HEK293 (cell line): Measurements from ENCODE around the gene SMR3B.

Experiments used
- CTCF ChIA-PET: fragments of 350-600 bp; formaldehyde crosslinking; extraction: SDS; loops from one replicate; lab custom pipeline; 2021; ENCODE audit warnings: antibody characterized with exemption; lab: Yijun Ruan, JAX
- POLR2A ChIA-PET: fragments of 300-600 bp; formaldehyde crosslinking; extraction: SDS; loops from one replicate; lab custom pipeline; 2020; ENCODE audit warnings: antibody characterized with exemption, inconsistent platforms; lab: Yijun Ruan, JAX
- H3K27ac ChIP-seq: fragments of 200-500 bp; sonication (Bioruptor generic); 2 replicates; pipeline ENCODE4 v1.5.1; 2014; ENCODE audit warnings: low read depth, low read length, control low read depth, inconsistent platforms; ENCODE audit errors: extremely low read depth
- H3K36me3 ChIP-seq, 2 experiments: fragments of 200-500 bp in 1 of 2; sonication (Bioruptor generic) in 1 of 2; 1 replicate in 1 of 2; 2 replicates in 1 of 2; pipeline ENCODE4 v1.5.1; 2014 to 2017; ENCODE audit warnings: inconsistent platforms in 2 of 2, low read length in 2 of 2; ENCODE audit not compliant: control insufficient read depth in 2 of 2, insufficient read depth in 1 of 2
- H3K4me1 ChIP-seq: fragments of 200-500 bp; sonication (Bioruptor generic); 2 replicates; pipeline ENCODE4 v1.5.1; 2014; ENCODE audit warnings: mild to moderate bottlenecking, low read length, inconsistent platforms; ENCODE audit not compliant: control insufficient read depth, insufficient read depth
- H3K4me3 ChIP-seq: 2 replicates; pipeline ENCODE4 v1.5.1; 2011; ENCODE audit warnings: low read depth, mild to moderate bottlenecking, control low read depth, low read length, moderate library complexity
- H3K9me3 ChIP-seq: fragments of 200-500 bp; sonication (Bioruptor generic); 2 replicates; pipeline ENCODE4 v1.5.1; 2014; ENCODE audit warnings: low read depth, low read length, inconsistent platforms; ENCODE audit not compliant: control insufficient read depth, insufficient read depth
- BCL11B ChIP-seq: fragments of 450-650 bp; formaldehyde crosslinking; IDR thresholded peaks from 2 replicates; pipeline ENCODE4 v1.5.1; 2016; ENCODE audit warnings: low read depth, missing biosample characterization, missing genetic modification characterization
- HOXD13 ChIP-seq: sonication (generic); formaldehyde crosslinking; IDR thresholded peaks from 2 replicates; pipeline ENCODE4 v1.8.0; 2022; ENCODE audit warnings: missing genetic modification reagents, borderline replicate concordance
- IKZF3 ChIP-seq: fragments of 450-650 bp; IDR thresholded peaks from 2 replicates; pipeline ENCODE4 v1.5.0; 2018; ENCODE audit warnings: missing biosample characterization, mild to moderate bottlenecking, missing genetic modification characterization, moderate library complexity
- KLF10 ChIP-seq: fragments of 450-650 bp; IDR thresholded peaks from 2 replicates; pipeline ENCODE4 v1.5.1; 2018; ENCODE audit warnings: missing biosample characterization, mild to moderate bottlenecking, missing genetic modification characterization
- KLF9 ChIP-seq: fragments of 450-650 bp; formaldehyde crosslinking; IDR thresholded peaks from 2 replicates; pipeline ENCODE4 v1.5.1; 2016; ENCODE audit warnings: missing biosample characterization, missing genetic modification characterization, low read depth
- MYNN ChIP-seq: fragments of 450-650 bp; formaldehyde crosslinking; IDR thresholded peaks from 2 replicates; pipeline ENCODE4 v1.5.1; 2016; ENCODE audit warnings: missing biosample characterization, missing genetic modification characterization, borderline replicate concordance
- MZF1 ChIP-seq: fragments of 450-650 bp; formaldehyde crosslinking; IDR thresholded peaks from 2 replicates; pipeline ENCODE4 v1.5.1; 2017; ENCODE audit warnings: missing biosample characterization, missing genetic modification characterization, borderline replicate concordance
- SCRT1 ChIP-seq: fragments of 450-650 bp; formaldehyde crosslinking; IDR thresholded peaks from 2 replicates; pipeline ENCODE4 v1.5.1; 2016; ENCODE audit warnings: missing biosample characterization, missing genetic modification characterization, borderline replicate concordance
- SCRT2 ChIP-seq: fragments of 450-650 bp; formaldehyde crosslinking; IDR thresholded peaks from 2 replicates; pipeline ENCODE4 v1.5.1; 2016; ENCODE audit warnings: missing biosample characterization, missing genetic modification characterization
- SETDB1 ChIP-seq: IDR thresholded peaks from one replicate; pipeline ENCODE4 v1.6.1; 2017; ENCODE audit warnings: mild to moderate bottlenecking, low read length, moderate library complexity, mixed read lengths; ENCODE audit not compliant: insufficient read length
- SP2 ChIP-seq: fragments of 450-650 bp; formaldehyde crosslinking; IDR thresholded peaks from 2 replicates; pipeline ENCODE4 v1.5.1; 2016; ENCODE audit warnings: missing biosample characterization, missing genetic modification characterization
- SP7 ChIP-seq: fragments of 450-650 bp; formaldehyde crosslinking; IDR thresholded peaks from 2 replicates; pipeline ENCODE4 v1.5.1; 2016; ENCODE audit warnings: missing biosample characterization, missing genetic modification characterization
- YY2 ChIP-seq: fragments of 450-650 bp; formaldehyde crosslinking; IDR thresholded peaks from 2 replicates; pipeline ENCODE4 v1.5.1; 2016; ENCODE audit warnings: missing biosample characterization, missing genetic modification characterization
- ZNF214 ChIP-seq: fragments of 450-650 bp; formaldehyde crosslinking; IDR thresholded peaks from 2 replicates; pipeline ENCODE4 v1.5.1; 2017; ENCODE audit warnings: missing biosample characterization, mild to moderate bottlenecking, missing genetic modification characterization, borderline replicate concordance
- ZNF274 ChIP-seq, 2 experiments: fragments of 200-500 bp in 1 of 2; fragments of 450-650 bp in 1 of 2; sonication (Bioruptor generic) in 1 of 2; formaldehyde crosslinking in 1 of 2; IDR thresholded peaks; 2 replicates each; pipeline versions ENCODE4 v1.5.1 to v1.6.1; 2014 to 2016; ENCODE audit warnings: borderline replicate concordance in 1 of 2, inconsistent platforms in 1 of 2, low read length in 1 of 2, missing biosample characterization in 1 of 2, missing genetic modification characterization in 1 of 2
- ZNF391 ChIP-seq: fragments of 450-650 bp; formaldehyde crosslinking; IDR thresholded peaks from 2 replicates; pipeline ENCODE4 v1.5.1; 2016; ENCODE audit warnings: low read depth, missing biosample characterization, missing genetic modification characterization, borderline replicate concordance
- ZNF404 ChIP-seq: fragments of 450-650 bp; formaldehyde crosslinking; IDR thresholded peaks from 2 replicates; pipeline ENCODE4 v1.5.1; 2017; ENCODE audit warnings: missing biosample characterization, missing genetic modification characterization
- ZNF416 ChIP-seq: fragments of 450-650 bp; formaldehyde crosslinking; IDR thresholded peaks from 2 replicates; pipeline ENCODE4 v1.5.1; 2016; ENCODE audit warnings: missing biosample characterization, missing genetic modification characterization
- ZNF521 ChIP-seq: fragments of 450-650 bp; formaldehyde crosslinking; IDR thresholded peaks from 2 replicates; pipeline ENCODE4 v1.5.1; 2017; ENCODE audit warnings: missing biosample characterization, mild to moderate bottlenecking, missing genetic modification characterization
- ZNF571 ChIP-seq: fragments of 450-650 bp; formaldehyde crosslinking; IDR thresholded peaks from 2 replicates; pipeline ENCODE4 v1.5.0; 2017; ENCODE audit warnings: missing biosample characterization, missing genetic modification characterization
- ZNF610 ChIP-seq: fragments of 450-650 bp; formaldehyde crosslinking; IDR thresholded peaks from 2 replicates; pipeline ENCODE4 v1.5.1; 2016; ENCODE audit warnings: missing biosample characterization, missing genetic modification characterization, borderline replicate concordance
- TF ChIP-seq, protein P1 (sequence below): fragments of 450-650 bp; formaldehyde crosslinking; conservative IDR thresholded peaks from 2 replicates; pipeline ENCODE4 v1.5.1; 2016; ENCODE audit warnings: low read depth, missing biosample characterization, missing genetic modification characterization
- TF ChIP-seq, protein P2 (sequence below): fragments of 450-650 bp; IDR thresholded peaks from 2 replicates; pipeline ENCODE4 v1.5.1; 2018; ENCODE audit warnings: missing biosample characterization, mild to moderate bottlenecking, missing genetic modification characterization
- TF ChIP-seq, protein P3 (sequence below): fragments of 450-650 bp; formaldehyde crosslinking; IDR thresholded peaks from 2 replicates; pipeline ENCODE4 v1.5.0; 2017; ENCODE audit warnings: missing biosample characterization, missing genetic modification characterization, borderline replicate concordance

SMR3B gene

DNA sequence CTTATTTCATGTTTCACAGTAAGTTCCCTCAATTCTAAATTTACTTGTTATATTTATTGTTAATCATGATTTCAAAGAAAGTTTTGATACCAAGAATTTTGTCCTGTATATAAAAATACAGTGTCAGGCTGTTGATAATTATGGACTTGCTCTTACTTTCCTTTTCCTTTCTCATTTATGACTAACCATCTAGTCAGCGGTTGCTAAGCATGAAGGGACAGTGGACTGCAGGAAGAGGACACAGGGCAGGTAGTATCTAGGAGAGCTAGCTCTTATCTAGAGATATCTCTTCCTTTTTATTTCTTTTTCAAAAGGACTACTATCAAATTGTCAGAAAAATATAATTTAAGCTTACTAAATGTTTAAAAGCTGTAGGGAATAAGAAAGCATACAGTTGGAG lies 16.4 kb downstream of the SMR3B start:
- H3K36me3 ChIP-seq = no peaks in the 10 kb centered on the region
- no peaks in the 10 kb centered on the region for H3K9me3 ChIP-seq
- H3K4me1 ChIP-seq = no peaks in the 10 kb centered on the region
- no peak overlapping the region for H3K4me3 ChIP-seq
- POLR2A ChIA-PET = no interaction called here
- TF ChIP-seq SCRT1 (no peak), ZNF416 (tag by site-specific recombination) (no peak), SCRT2 (no peak), KLF10 (tag by site-specific recombination) (no peak), YY2 (tag by site-specific recombination) (no peak), ZNF521 (tag by site-specific recombination) (no peak), ZNF610 (no peak), ZNF571 (tag by site-specific recombination) (no peak), SP7 (tag by site-specific recombination) (no peak), KLF9 (no peak), SETDB1 (no peak), ZNF274 (IDR thresholded peaks at IDR 0.05; ENCODE audit: low read length) (no peak), ZNF274 (tag by site-specific recombination; IDR thresholded peaks at IDR 0.05; ENCODE audit: borderline replicate concordance) (no peak), BCL11B (tag by site-specific recombination) (no peak), IKZF3 (tag by site-specific recombination) (no peak), ZNF214 (tag by site-specific recombination) (no peak)
- TF ChIP-seq, protein P1, sequence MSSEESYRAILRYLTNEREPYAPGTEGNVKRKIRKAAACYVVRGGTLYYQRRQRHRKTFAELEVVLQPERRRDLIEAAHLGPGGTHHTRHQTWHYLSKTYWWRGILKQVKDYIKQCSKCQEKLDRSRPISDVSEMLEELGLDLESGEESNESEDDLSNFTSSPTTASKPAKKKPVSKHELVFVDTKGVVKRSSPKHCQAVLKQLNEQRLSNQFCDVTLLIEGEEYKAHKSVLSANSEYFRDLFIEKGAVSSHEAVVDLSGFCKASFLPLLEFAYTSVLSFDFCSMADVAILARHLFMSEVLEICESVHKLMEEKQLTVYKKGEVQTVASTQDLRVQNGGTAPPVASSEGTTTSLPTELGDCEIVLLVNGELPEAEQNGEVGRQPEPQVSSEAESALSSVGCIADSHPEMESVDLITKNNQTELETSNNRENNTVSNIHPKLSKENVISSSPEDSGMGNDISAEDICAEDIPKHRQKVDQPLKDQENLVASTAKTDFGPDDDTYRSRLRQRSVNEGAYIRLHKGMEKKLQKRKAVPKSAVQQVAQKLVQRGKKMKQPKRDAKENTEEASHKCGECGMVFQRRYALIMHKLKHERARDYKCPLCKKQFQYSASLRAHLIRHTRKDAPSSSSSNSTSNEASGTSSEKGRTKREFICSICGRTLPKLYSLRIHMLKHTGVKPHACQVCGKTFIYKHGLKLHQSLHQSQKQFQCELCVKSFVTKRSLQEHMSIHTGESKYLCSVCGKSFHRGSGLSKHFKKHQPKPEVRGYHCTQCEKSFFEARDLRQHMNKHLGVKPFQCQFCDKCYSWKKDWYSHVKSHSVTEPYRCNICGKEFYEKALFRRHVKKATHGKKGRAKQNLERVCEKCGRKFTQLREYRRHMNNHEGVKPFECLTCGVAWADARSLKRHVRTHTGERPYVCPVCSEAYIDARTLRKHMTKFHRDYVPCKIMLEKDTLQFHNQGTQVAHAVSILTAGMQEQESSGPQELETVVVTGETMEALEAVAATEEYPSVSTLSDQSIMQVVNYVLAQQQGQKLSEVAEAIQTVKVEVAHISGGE (tag by site-specific recombination) = no peak
- TF ChIP-seq, all 188 proteins: peak for 0
- CTCF ChIA-PET = no interaction called here
- H3K27ac ChIP-seq = no peak overlapping the region

DNA sequence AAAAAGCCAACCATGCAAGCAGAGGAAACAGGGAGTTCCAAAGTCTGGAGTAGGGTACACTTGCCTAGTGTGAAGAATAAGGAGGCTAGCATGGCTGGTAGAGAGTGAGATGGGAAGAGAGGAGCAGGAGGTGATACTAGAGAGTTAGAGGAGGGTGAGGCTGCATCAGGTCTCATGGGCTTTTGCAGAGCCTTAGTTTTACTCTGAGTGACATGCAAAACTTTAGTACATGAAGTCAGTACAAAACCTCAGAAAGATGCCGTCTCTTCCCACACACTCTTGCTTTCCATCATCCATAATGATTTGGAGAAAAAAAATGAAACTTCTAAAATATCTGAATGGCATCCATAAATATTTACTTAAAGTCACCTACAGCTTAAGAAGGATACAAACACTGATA lies 19.8 kb downstream of the SMR3B start:
- no peak overlapping the region for H3K27ac ChIP-seq
- no peaks in the 10 kb centered on the region for H3K9me3 ChIP-seq
- no peaks in the 10 kb centered on the region for H3K36me3 ChIP-seq
- H3K4me1 ChIP-seq = no peaks in the 10 kb centered on the region
- POLR2A ChIA-PET = no interaction called here
- TF ChIP-seq MZF1 (tag by site-specific recombination) = no peak
- no peak overlapping the region for H3K4me3 ChIP-seq
- CTCF ChIA-PET = no interaction called here

DNA sequence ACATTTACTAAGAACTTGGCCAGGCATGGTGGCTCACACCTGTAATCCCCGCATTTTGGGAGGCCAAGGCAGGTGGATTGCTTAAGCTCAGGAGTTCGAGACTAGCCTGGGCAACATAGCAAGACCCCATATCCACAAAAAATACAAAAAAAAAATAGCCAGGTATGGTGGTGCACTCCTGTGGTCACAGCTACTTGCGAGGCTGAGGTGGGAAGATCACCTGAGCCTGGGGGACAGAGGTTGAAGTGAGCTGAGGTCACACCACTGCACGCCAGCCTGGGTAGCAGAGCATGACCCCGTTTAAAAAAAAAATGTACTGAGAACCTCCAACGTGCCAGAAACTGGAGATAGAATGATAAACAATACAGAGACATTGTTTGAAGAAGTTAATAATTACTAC lies 22.8 kb downstream of the SMR3B start:
- POLR2A ChIA-PET = no interaction called here
- Histone ChIP-seq H3K36me3 (no peaks in the 10 kb centered on the region), H3K4me3 (no peak overlapping the region), H3K9me3 (no peaks in the 10 kb centered on the region), H3K27ac (no peak overlapping the region)
- TF ChIP-seq HOXD13 (CRISPR knock-in tag) = no peak
- TF ChIP-seq SP2 (tag by site-specific recombination) = no peak
- TF ChIP-seq SETDB1 = no peak
- TF ChIP-seq, protein P2, sequence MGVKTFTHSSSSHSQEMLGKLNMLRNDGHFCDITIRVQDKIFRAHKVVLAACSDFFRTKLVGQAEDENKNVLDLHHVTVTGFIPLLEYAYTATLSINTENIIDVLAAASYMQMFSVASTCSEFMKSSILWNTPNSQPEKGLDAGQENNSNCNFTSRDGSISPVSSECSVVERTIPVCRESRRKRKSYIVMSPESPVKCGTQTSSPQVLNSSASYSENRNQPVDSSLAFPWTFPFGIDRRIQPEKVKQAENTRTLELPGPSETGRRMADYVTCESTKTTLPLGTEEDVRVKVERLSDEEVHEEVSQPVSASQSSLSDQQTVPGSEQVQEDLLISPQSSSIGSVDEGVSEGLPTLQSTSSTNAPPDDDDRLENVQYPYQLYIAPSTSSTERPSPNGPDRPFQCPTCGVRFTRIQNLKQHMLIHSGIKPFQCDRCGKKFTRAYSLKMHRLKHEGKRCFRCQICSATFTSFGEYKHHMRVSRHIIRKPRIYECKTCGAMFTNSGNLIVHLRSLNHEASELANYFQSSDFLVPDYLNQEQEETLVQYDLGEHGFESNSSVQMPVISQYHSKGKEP (tag by site-specific recombination) = no peak
- no peak for TF ChIP-seq ZNF404 (tag by site-specific recombination)
- TF ChIP-seq, protein P3, sequence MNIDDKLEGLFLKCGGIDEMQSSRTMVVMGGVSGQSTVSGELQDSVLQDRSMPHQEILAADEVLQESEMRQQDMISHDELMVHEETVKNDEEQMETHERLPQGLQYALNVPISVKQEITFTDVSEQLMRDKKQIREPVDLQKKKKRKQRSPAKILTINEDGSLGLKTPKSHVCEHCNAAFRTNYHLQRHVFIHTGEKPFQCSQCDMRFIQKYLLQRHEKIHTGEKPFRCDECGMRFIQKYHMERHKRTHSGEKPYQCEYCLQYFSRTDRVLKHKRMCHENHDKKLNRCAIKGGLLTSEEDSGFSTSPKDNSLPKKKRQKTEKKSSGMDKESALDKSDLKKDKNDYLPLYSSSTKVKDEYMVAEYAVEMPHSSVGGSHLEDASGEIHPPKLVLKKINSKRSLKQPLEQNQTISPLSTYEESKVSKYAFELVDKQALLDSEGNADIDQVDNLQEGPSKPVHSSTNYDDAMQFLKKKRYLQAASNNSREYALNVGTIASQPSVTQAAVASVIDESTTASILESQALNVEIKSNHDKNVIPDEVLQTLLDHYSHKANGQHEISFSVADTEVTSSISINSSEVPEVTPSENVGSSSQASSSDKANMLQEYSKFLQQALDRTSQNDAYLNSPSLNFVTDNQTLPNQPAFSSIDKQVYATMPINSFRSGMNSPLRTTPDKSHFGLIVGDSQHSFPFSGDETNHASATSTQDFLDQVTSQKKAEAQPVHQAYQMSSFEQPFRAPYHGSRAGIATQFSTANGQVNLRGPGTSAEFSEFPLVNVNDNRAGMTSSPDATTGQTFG (tag by site-specific recombination) = no peak
- TF ChIP-seq MYNN = no peak
- no peak for TF ChIP-seq ZNF391
- no peak for TF ChIP-seq SCRT1
- TF ChIP-seq, all 188 proteins: peak for 0
- no peaks in the 10 kb centered on the region for H3K4me1 ChIP-seq
- CTCF ChIA-PET = no interaction called here
